Subcutaneous adipose tissue (tissue), 4 donors: ENCODE data around the gene ORM2. TPM values are rescaled to one million over a fixed set of nuclear protein-coding genes. Genes with fewer than 3 reads are reported as not detected.

Experiments
- CTCF ChIP-seq: fragments of 450-650 bp; IDR thresholded peaks from one replicate; pipeline ENCODE4 v1.5.1; 2016; ENCODE audit warnings: low read depth, mild to moderate bottlenecking, control low read depth, antibody characterized with exemption, moderate library complexity
- total RNA-seq, 4 donors: library from RNA; depleted of rRNA; stranded (reverse); fragments of >200 nt; gene quantifications; one replicate each; pipeline ENCODE4 v1.1.0, GENCODE V29; 2016

Gene ORM2
- total RNA-seq, 4 donors from 2014 or later = 2.4 TPM; not detected in 3

DNA sequence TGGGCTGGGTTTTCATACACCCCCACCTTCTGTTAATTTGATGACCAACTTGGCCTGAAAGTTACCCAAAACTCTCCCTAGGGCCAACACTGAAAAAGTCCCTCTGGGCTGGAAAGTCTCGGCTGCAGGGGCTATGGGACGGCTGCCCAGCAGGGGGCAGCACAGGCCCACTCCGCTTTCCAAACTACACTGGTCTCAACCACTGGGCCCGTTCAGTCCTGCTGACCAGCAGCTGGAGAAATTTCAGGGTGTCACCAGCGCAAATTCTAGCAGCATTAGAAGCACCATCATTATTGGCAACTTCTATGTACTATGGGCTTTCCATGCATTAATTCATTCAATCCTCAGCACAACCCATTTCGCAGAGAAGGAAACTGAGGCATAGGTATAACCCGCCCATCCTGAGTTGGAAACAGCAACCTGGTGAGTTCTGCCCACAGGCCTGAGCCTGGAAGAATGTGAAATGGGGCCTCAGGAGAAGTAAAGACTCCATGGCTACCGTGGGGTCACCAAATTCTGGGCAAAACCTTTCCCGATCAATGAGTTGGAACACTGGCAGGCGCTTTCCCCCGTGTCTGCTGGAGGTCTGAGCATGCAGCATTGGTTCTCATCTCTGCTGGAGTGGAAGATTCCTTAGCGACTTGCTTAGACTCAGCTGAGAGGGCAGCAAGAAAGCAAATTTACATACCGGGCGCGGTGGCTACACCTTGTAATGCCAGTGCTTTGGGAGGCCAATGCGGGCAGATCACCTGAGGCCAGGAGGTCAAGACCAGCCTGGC is 9.7 kb downstream of the ORM2 start:
- no peak for TF ChIP-seq CTCF

- TF ChIP-seq CTCF = no peak
These were observed 11.6 kb downstream of the ORM2 start for GRCh38 chr9:114341152-114341830.

DNA sequence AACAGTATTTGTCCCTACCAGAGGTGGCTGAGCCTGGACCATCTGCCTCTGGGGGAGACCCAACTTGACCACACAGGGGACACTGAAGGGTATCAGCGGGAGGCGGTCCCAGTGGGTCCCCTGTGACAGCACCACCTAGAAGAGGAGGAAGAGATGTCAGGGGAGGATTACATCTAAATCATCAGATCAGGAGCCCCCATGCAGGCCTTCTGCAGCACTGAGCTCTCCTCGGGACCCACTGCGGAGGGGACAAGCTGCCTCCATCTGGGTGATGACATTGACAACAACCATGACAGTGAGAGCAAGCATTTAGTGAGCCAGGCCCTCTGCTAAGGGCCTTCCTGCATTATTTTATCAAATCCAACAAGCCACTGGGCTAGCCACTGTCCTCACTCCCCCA is 12.3 kb downstream of the ORM2 start:
- TF ChIP-seq CTCF = no peak

GRCh38 chr9:114342755-114343440 is 13.2 kb downstream of the ORM2 start:
- no peak for TF ChIP-seq CTCF

DNA sequence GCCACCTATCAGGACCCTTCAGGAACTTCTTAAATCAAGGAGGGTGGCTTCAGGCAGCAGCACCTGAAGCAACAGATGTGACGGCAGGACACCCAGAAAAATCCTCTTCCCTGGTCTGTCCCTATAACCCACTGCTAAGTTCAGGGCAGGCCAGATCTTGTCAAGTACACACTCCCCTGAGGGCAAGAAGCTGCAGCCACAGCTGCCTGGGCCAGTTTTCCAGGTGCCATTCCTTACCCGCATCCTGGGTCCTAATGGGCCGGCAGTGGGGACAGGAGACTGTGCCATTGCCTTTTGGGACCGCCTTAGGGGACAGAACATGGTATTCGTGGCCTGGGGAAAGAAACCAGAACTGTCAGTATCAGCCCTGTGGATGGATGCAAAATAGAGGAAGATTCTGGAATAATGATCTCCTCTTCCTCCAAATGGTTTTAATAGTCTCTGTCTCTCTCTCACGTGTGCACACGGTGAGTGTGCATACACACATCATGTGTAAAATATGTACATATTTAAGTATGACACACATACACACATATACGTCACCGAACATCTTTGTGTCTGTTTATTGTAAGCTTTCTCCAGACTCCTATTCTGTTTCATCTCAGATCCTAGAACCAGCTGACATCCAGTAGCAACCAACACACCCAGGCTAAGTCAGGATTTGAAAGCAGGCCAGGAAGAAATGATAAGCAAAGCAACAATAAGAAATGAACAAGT is 14.0 kb downstream of the ORM2 start:
- no peak for TF ChIP-seq CTCF

GRCh38 chr9:114344188-114344566 is 14.5 kb downstream of the ORM2 start:
- no peak for TF ChIP-seq CTCF
